ENCODE results near the gene FH. TPM values are rescaled to one million over a fixed set of nuclear protein-coding genes. Genes with fewer than 3 reads are reported as not detected.

The FH gene
- polyA plus RNA-seq, result 10 to 100 TPM; 39.5 to 58.6 TPM

DNA sequence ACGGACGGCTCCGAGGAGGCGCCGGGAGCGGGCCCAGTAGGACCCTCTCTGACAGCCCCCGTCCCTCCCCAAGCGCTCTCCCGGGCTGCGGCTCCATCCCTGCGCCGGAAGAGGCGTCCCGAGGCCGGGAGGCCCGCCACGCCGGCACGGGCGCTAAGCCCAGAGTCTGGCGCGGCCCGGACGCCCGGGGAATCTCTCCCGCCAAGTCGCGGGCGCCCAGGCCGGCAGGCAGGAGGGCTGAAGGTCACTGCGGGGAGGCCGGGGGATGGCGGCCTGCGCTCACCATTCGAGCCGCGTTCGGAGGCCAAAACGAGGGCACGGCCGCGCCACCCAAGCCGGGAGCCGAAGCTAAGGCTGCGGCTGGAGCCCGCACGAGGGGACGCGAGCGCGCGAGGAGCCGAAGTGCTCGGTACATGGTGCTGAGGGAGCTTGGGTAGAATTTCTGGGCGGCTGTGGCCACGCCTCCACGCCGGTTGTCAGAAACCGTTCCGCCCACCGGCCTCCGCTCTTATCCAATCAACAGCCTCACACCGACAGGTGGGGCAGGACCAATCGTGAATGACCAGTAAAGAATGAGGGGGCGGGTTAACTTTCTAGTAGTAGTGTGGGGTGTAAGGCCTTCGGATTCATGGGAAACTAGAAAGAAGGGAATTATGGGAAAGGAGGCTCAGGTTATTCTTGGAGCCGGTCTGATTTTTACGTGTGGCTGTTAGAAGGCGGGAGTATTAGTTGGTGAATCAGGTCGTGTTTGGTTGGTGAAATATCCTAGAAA, at the start of gene FH:
Gene FH, minus strand, starts transcription at position 448 of the 772 bp plus-strand sequence. Its CDS starts 33 bp downstream, at position 415.
- Histone ChIP-seq H3K27me3 (ENCODE audit: control insufficient read depth in 1 of 2, insufficient read depth in 2 of 2, low read length in 2 of 2) (no peaks in the 10 kb centered on the region), H3K9me3 (ENCODE audit: control insufficient read depth in 2 of 2, insufficient read depth in 1 of 2, low read depth in 1 of 2, low read length in 1 of 2) (no peaks in the 10 kb centered on the region), H3K4me3 (ENCODE audit: low read depth in 1 of 2, low read length in 2 of 2) (peak within 1 kb of the TSS; percentile 75 to 97), H3K27ac (ENCODE audit: low read depth in 2 of 2, low read length in 1 of 2) (peak within 1 kb of the TSS; percentile 94), H3K36me3 (ENCODE audit: control insufficient read depth in 2 of 2, insufficient read depth in 2 of 2, low read length in 1 of 2) (peaks cover 0 to 2% of the 10 kb centered on the region in 2 donors), H3K4me1 (ENCODE audit: control insufficient read depth in 2 of 2, insufficient read depth in 2 of 2, low read length in 1 of 2) (no peaks in the 10 kb centered on the region)
- WGBS, 2 donors, result 0% methylated on average over 58 to 70 of the region's 70 CpGs

DNA sequence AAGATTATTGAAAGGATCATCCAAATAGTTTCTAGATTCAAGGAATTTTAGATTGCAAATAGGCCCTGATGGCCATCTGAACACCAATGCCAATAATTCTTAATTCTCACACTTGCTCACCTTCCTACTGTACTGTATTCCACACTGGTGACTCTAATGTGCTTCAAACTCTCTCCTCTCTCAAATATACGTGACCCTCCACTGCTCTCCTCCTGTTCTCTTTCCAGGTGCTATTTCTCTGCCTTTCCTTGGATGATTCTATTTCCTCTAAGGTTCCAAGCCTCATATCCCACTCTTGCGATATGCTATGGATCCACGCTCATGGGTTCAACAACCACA, 41.3 kb upstream of the FH start:
- Histone ChIP-seq H3K4me3 (ENCODE audit: low read depth in 1 of 2, low read length in 2 of 2) (no peak overlapping the region), H3K4me1 (ENCODE audit: control insufficient read depth in 2 of 2, insufficient read depth in 2 of 2, low read length in 1 of 2) (no peaks in the 10 kb centered on the region), H3K9me3 (ENCODE audit: control insufficient read depth in 2 of 2, insufficient read depth in 1 of 2, low read depth in 1 of 2, low read length in 1 of 2) (no peaks in the 10 kb centered on the region), H3K27me3 (ENCODE audit: control insufficient read depth in 1 of 2, insufficient read depth in 2 of 2, low read length in 2 of 2) (no peaks in the 10 kb centered on the region), H3K27ac (ENCODE audit: low read depth in 2 of 2, low read length in 1 of 2) (no peak overlapping the region), H3K36me3 (ENCODE audit: control insufficient read depth in 2 of 2, insufficient read depth in 2 of 2, low read length in 1 of 2) (no peaks in the 10 kb centered on the region)
- WGBS, 2 donors, result 86 to 93% methylated on average over 3 of the region's 3 CpGs

DNA sequence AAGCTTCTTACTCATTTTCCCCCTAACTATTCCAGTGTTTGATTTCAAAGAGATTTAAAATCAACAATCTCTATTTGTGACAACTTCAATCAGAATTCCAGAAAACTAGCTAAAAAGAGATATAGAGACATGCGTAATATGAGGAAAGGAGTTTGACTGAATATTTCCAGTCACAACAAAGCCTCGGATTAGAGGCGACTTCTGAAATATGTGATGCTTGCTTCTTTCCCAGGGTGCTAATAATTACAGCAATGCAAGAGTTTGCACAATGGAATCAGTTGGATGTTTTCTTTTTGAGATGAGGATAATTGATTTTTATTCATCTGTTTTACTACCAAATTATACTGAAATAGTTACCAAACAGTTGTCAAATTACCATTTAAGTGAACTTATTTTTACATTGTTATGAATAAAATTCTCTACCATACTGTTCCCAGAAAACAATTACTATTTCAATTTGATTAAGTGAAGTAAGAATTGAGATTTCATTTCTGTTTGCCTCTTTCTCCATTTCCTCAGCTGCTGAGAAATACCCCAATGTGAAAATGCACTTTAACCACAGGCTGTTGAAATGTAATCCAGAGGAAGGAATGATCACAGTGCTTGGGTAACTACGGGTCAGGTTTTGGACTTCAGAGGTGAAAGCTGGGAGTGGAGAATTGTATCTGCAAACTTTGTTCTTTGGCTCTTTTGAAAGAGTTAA, 40.7 kb upstream of the FH start:
- WGBS, 2 donors, result 84 to 89% methylated on average over 4 of the region's 4 CpGs
- Histone ChIP-seq H3K9me3 (ENCODE audit: control insufficient read depth in 2 of 2, insufficient read depth in 1 of 2, low read depth in 1 of 2, low read length in 1 of 2) (no peaks in the 10 kb centered on the region), H3K27me3 (ENCODE audit: control insufficient read depth in 1 of 2, insufficient read depth in 2 of 2, low read length in 2 of 2) (no peaks in the 10 kb centered on the region), H3K4me1 (ENCODE audit: control insufficient read depth in 2 of 2, insufficient read depth in 2 of 2, low read length in 1 of 2) (no peaks in the 10 kb centered on the region), H3K36me3 (ENCODE audit: control insufficient read depth in 2 of 2, insufficient read depth in 2 of 2, low read length in 1 of 2) (no peaks in the 10 kb centered on the region), H3K4me3 (ENCODE audit: low read depth in 1 of 2, low read length in 2 of 2) (no peak overlapping the region), H3K27ac (ENCODE audit: low read depth in 2 of 2, low read length in 1 of 2) (no peak overlapping the region)

DNA sequence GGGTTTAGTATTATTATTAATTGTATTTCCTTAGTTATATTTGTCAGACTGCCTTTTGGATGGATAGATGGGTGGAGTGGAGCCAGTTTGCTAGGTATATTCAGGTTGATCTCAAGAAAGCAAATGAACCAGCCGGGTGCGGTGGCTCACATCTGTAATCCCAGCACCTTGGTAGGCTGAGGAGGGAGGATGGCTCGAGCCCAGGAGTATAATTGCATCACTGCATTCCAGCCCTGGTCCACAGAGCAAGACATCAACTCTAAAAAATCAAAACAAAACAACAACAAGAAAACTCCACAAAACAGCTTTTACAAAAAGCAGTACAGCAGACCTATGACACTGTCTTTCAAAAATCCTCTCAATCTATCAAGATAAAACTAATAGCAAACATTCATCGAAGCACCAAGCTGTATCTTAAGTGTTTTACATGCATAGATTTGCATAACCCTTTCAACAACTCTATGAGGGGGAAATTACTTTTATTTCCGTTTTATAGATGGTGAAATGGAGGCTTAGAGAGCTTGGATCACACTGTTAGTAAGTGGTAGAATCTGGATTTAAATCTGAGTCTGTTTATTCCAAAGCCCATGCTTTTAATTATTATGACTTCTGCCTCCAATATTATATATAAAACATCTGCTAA, 38.1 kb upstream of the FH start:
- Histone ChIP-seq H3K27ac (ENCODE audit: low read depth in 2 of 2, low read length in 1 of 2) (no peak overlapping the region), H3K27me3 (ENCODE audit: control insufficient read depth in 1 of 2, insufficient read depth in 2 of 2, low read length in 2 of 2) (no peaks in the 10 kb centered on the region), H3K9me3 (ENCODE audit: control insufficient read depth in 2 of 2, insufficient read depth in 1 of 2, low read depth in 1 of 2, low read length in 1 of 2) (no peaks in the 10 kb centered on the region), H3K4me3 (ENCODE audit: low read depth in 1 of 2, low read length in 2 of 2) (no peak overlapping the region), H3K36me3 (ENCODE audit: control insufficient read depth in 2 of 2, insufficient read depth in 2 of 2, low read length in 1 of 2) (no peaks in the 10 kb centered on the region), H3K4me1 (ENCODE audit: control insufficient read depth in 2 of 2, insufficient read depth in 2 of 2, low read length in 1 of 2) (no peaks in the 10 kb centered on the region)
- WGBS, 2 donors, result 56 to 60% methylated on average over 5 of the region's 5 CpGs

DNA sequence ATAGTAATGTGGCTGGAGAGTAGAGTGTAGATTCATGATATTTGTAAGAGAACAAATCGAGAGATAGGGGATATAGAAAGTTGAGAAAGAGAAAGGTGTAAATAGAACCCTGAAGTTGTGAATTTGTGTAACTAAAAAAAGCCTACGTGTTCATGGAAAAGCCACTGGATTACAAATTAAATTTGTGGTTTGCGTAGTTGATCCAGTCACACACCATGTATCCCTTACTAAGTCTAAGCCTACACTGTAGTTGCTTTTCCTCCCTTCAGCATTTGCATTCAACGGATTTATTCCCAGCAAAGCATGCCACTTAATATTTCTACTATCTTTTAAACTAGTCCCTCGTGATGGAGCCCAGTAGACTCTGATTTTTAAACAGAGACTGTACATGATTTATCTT, 37.5 kb upstream of the FH start:
- Histone ChIP-seq H3K36me3 (ENCODE audit: control insufficient read depth in 2 of 2, insufficient read depth in 2 of 2, low read length in 1 of 2) (no peaks in the 10 kb centered on the region), H3K4me3 (ENCODE audit: low read depth in 1 of 2, low read length in 2 of 2) (no peak overlapping the region), H3K9me3 (ENCODE audit: control insufficient read depth in 2 of 2, insufficient read depth in 1 of 2, low read depth in 1 of 2, low read length in 1 of 2) (no peaks in the 10 kb centered on the region), H3K27me3 (ENCODE audit: control insufficient read depth in 1 of 2, insufficient read depth in 2 of 2, low read length in 2 of 2) (no peaks in the 10 kb centered on the region), H3K4me1 (ENCODE audit: control insufficient read depth in 2 of 2, insufficient read depth in 2 of 2, low read length in 1 of 2) (no peaks in the 10 kb centered on the region), H3K27ac (ENCODE audit: low read depth in 2 of 2, low read length in 1 of 2) (no peak overlapping the region)
- 85 to 86% methylated on average over 5 of the region's 5 CpGs for WGBS, 2 donors

DNA sequence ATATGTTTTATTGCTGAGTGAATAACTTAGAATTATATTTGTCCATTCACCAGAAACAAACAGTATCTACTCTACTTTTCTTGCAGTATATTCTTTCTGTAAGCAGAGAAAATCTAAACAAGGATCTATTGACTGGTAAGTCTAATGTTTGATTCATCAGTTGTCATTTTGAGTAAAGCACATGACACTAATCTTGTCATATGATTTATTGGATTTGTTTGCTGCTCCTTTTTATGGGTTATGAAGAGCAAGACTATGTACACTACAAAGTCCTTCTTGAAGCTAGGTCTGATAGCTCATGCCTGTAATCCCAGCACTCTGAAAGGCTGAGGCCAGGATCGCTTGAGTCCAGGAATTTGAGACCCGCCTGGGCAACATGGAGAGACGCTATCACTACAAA, 36.0 kb upstream of the FH start:
- H3K27ac ChIP-seq (ENCODE audit: low read depth in 2 of 2, low read length in 1 of 2), result no peak overlapping the region
- H3K27me3 ChIP-seq (ENCODE audit: control insufficient read depth in 1 of 2, insufficient read depth in 2 of 2, low read length in 2 of 2), result no peaks in the 10 kb centered on the region
- H3K4me3 ChIP-seq (ENCODE audit: low read depth in 1 of 2, low read length in 2 of 2), result no peak overlapping the region
- H3K4me1 ChIP-seq (ENCODE audit: control insufficient read depth in 2 of 2, insufficient read depth in 2 of 2, low read length in 1 of 2), result no peaks in the 10 kb centered on the region
- H3K36me3 ChIP-seq (ENCODE audit: control insufficient read depth in 2 of 2, insufficient read depth in 2 of 2, low read length in 1 of 2), result no peaks in the 10 kb centered on the region
- H3K9me3 ChIP-seq (ENCODE audit: control insufficient read depth in 2 of 2, insufficient read depth in 1 of 2, low read depth in 1 of 2, low read length in 1 of 2), result no peaks in the 10 kb centered on the region
- WGBS, 2 donors, result 92 to 93% methylated on average over 3 of the region's 3 CpGs

DNA sequence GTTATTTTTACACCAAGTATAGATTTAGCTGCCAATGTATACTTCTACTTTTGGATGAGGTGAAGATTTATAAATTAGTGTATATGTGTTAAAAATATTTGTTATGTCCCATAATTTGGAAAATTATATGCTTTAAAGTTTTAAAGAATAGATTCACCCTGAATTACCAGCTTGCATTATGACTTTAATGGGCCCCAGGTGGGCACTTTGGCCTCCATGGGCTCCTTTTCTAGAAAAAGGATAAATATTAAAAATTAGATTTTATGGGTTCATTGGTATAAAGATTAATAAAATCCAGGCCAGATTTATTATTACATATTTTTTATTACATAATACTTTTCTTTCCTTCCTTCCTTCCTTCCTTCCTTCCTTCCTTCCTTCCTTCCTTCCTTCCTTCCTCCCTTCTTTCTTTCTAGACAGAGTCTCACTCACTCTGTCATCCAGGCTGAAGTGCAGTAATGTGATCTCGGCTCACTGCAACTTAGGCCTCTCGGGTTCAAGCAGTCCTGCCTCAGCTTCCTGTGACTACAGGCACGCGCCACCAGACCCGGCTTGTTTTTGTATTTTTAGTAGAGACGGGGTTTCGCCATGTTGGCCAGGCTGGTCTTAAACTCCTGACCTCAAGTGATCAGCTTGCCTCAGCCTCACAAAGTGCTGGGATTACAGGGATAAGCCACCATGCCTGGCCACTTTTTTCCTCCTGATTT, 34.5 kb upstream of the FH start:
- Histone ChIP-seq H3K27me3 (ENCODE audit: control insufficient read depth in 1 of 2, insufficient read depth in 2 of 2, low read length in 2 of 2) (no peaks in the 10 kb centered on the region), H3K4me3 (ENCODE audit: low read depth in 1 of 2, low read length in 2 of 2) (no peak overlapping the region), H3K4me1 (ENCODE audit: control insufficient read depth in 2 of 2, insufficient read depth in 2 of 2, low read length in 1 of 2) (no peaks in the 10 kb centered on the region), H3K9me3 (ENCODE audit: control insufficient read depth in 2 of 2, insufficient read depth in 1 of 2, low read depth in 1 of 2, low read length in 1 of 2) (no peaks in the 10 kb centered on the region), H3K27ac (ENCODE audit: low read depth in 2 of 2, low read length in 1 of 2) (no peak overlapping the region), H3K36me3 (ENCODE audit: control insufficient read depth in 2 of 2, insufficient read depth in 2 of 2, low read length in 1 of 2) (no peaks in the 10 kb centered on the region)
- WGBS, 2 donors, result 82 to 84% methylated on average over 7 of the region's 7 CpGs

DNA sequence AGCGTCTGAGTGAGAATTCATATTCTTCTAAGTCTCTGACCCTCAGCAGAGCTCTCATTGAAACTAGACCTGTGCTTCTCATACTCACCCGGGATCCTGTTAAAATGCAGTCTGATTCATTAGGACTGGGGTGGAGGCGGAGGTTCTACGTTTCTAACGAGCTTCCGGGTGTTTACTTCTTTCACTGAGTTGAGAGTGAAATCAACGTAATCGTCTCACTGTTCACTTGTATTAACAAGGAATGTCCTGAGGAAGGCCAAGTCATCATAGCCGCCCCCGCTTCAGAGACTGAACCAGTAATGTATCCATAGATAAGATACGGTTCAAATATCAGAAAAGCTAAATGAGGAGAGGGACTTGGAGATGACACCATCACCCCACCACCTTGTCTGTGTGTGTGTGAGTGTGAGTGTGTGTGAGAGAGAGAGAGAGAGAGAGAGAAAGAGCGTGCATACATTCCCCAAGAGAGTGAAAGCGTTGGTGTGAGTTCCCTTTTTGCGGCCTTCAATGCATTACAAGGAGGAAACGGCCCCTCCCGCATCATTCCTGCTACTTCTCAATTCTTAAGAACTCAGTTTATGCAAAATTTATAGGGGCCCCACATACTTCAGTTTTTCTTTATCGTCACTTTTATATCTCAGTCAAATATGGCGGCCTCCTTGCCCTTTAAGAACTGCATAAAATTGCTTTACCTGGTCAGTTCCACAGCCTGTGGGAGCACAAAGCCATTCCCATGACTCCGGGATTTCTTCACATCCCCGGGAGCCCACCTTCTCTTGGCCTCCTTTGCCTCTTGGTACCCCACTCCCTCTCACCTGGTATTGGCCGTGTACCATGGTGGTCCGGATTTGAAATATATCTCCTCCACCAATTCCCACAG, 32.4 kb upstream of the FH start:
- no peak overlapping the region for H3K4me3 ChIP-seq (ENCODE audit: low read depth in 1 of 2, low read length in 2 of 2)
- H3K9me3 ChIP-seq (ENCODE audit: control insufficient read depth in 2 of 2, insufficient read depth in 1 of 2, low read depth in 1 of 2, low read length in 1 of 2), result no peaks in the 10 kb centered on the region

DNA sequence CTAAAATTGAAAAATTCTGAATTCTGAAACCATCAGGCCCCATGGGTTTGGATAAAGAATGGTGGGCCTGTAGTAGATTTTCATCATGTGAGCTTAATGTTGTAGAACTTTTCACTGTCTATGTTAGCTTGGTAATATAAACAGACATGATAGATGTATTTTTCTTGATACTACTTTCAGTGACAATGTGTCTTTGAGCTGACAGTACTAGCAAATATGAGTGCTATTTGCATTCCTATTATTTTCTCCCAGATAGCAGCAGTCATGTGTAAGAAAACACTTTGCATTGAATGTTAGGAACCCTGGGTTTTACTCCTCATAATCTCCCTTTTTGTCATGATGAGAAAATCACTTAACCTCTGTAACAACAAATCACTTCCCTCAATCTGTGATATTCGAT, 30.8 kb upstream of the FH start:
- no peaks in the 10 kb centered on the region for H3K27me3 ChIP-seq (ENCODE audit: control insufficient read depth in 1 of 2, insufficient read depth in 2 of 2, low read length in 2 of 2)
- H3K4me1 ChIP-seq (ENCODE audit: control insufficient read depth in 2 of 2, insufficient read depth in 2 of 2, low read length in 1 of 2), result no peaks in the 10 kb centered on the region
- H3K9me3 ChIP-seq (ENCODE audit: control insufficient read depth in 2 of 2, insufficient read depth in 1 of 2, low read depth in 1 of 2, low read length in 1 of 2), result no peaks in the 10 kb centered on the region
- no peak overlapping the region for H3K4me3 ChIP-seq (ENCODE audit: low read depth in 1 of 2, low read length in 2 of 2)
- H3K27ac ChIP-seq (ENCODE audit: low read depth in 2 of 2, low read length in 1 of 2), result no peak overlapping the region
- 59 to 62% methylated on average over 1 of the region's 1 CpG for WGBS, 2 donors
- H3K36me3 ChIP-seq (ENCODE audit: control insufficient read depth in 2 of 2, insufficient read depth in 2 of 2, low read length in 1 of 2), result no peaks in the 10 kb centered on the region

More for the DNA sequence above, 32.4 kb upstream of the FH start:
- WGBS, 2 donors, result 76 to 79% methylated on average over 22 of the region's 22 CpGs
- Histone ChIP-seq H3K27ac (ENCODE audit: low read depth in 2 of 2, low read length in 1 of 2) (no peak overlapping the region), H3K36me3 (ENCODE audit: control insufficient read depth in 2 of 2, insufficient read depth in 2 of 2, low read length in 1 of 2) (no peaks in the 10 kb centered on the region), H3K4me1 (ENCODE audit: control insufficient read depth in 2 of 2, insufficient read depth in 2 of 2, low read length in 1 of 2) (no peaks in the 10 kb centered on the region), H3K27me3 (ENCODE audit: control insufficient read depth in 1 of 2, insufficient read depth in 2 of 2, low read length in 2 of 2) (no peaks in the 10 kb centered on the region)

Data from esophagus (tissue), 2 donors.